Measurements from ENCODE around the gene LRRC23. TPM values are rescaled to one million over a fixed set of nuclear protein-coding genes. Genes with fewer than 3 reads are reported as not detected.

Gene LRRC23
- total RNA-seq, 6 experiments from 2014 or later = 0.93 to 4.3 (median 2.6) TPM

DNA sequence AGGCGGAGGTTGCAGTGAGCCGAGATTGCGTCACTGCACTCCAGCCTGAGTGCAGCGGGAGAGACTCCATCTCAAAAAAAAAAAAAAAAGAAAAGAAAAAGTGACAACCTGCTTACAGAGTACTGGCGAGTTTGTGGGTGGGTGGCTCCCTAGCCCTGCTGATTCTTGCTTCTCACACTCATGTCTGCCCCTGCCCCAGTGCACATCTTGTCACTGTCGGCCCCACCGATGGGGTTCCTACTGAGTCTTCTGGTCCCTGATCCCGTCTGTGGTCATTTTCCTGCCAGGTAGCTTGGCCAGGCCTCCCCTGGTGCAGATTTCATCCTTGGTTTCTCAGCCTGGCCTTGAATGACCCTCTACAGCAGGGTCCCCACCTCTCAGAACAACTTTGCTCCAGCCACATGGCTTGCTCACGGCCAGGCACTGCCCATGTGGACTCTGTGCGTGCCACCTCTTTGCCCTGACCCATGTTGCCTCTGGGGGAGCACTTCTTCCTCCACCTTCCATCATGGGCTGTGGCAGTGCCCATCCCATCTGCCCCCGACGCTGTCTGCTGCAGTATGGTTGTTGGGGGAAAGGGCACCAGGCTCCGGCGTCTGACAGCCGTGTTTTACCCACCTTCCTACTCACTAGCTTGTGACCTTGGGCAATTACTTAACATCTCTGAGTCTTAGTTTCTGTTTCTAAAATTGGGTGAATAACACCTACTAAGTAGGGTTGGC lies 44.4 kb downstream of the LRRC23 start:
- H3K4me1 ChIP-seq = peaks cover 0 to 24% (median 8%) of the 10 kb centered on the region in 4 donors
- H3K4me3 ChIP-seq = no peak overlapping the region
- peak in 2 of 3 donors; percentile 25 to 34 for DNase-seq

GRCh38 chr12:6950401-6950801 lies 45.8 kb downstream of the LRRC23 start:
- DNase-seq (peak in 1 of 3 donors; percentile 22), ATAC-seq (no peak)
- no peak overlapping the region for H3K4me3 ChIP-seq
- intact Hi-C loops (cut with DNase I) = loop anchor here in 1 of 2 donors (10.0 kb wide), 1 partner anchor 144 kb away; the partner anchor contains the start of gene C1R
- TF ChIP-seq POLR2A (IDR thresholded peaks at IDR 0.05) (no peak), CTCF (IDR thresholded peaks at IDR 0.05) (no peak)
- H3K9me3 ChIP-seq = no peaks in the 10 kb centered on the region
- WGBS (ENCODE audit: insufficient coverage, low coverage, low lambda C conversion rate, missing lambda C conversion rate) = no CpG with 5 or more reads among the region's 1 CpG
- H3K4me1 ChIP-seq = peaks cover 0 to 17% (median 4%) of the 10 kb centered on the region in 4 donors
- H3K36me3 ChIP-seq = no peaks in the 10 kb centered on the region
- no peaks in the 10 kb centered on the region for H3K27me3 ChIP-seq
- peak overlapping the region in 1 of 3 donors; percentile 77 for H3K27ac ChIP-seq

More for the DNA sequence above, 44.4 kb downstream of the LRRC23 start:
- intact Hi-C loops (cut with DNase I) = no loop called here
- Histone ChIP-seq H3K9me3 (no peaks in the 10 kb centered on the region), H3K27me3 (no peaks in the 10 kb centered on the region), H3K27ac (peak overlapping the region in 2 of 3 donors; percentile 8 to 43), H3K36me3 (no peaks in the 10 kb centered on the region)
- TF ChIP-seq POLR2A (IDR thresholded peaks at IDR 0.05) (no peak), CTCF (IDR thresholded peaks at IDR 0.05) (no peak)
- WGBS (ENCODE audit: insufficient coverage, low coverage, low lambda C conversion rate, missing lambda C conversion rate) = 31% methylated on average over 4 of the region's 15 CpGs
- ATAC-seq = no peak

DNA sequence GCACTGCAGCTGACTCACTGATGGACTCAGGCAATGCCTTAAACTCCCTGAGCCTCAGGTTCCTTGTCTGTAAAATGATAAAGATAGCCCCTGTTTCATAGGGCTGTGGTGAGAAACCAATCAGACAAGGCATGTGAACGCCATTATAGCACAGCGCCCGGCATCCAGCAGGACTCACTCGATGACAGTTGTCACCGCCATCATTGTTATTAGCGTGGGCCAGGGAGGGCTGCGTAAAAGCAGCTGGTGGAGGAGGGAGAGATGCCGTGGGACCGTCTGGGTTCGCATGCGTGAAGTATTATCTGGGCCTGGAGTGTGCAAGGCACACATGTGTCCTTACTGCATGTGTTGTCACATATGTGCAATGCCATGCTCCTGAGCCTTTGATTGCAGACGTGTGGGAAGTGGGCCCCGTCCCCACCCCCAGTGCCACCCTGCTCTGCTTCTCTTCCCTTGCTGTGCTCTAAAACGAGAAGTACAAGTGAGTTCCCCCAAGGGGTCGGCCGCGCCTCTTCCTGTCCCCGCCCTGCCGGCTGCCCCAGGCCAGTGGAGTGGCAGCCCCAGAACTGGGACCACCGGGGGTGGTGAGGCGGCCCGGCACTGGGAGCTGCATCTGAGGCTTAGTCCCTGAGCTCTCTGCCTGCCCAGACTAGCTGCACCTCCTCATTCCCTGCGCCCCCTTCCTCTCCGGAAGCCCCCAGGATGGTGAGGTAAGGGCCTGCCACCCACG lies 46.4 kb downstream of the LRRC23 start, which contains the start of gene PTPN6:
TSS of gene PTPN6 (plus strand) at position 546 of the 730 bp plus-strand sequence. CDS start at position 703, 157 bp downstream.
- ATAC-seq (peak; percentile 2 to 29 (median 6)), DNase-seq (peak; percentile 69 to 86 (median 75))
- Histone ChIP-seq H3K36me3 (no peaks in the 10 kb centered on the region), H3K4me1 (peaks cover 0 to 11% (median under 1%) of the 10 kb centered on the region in 4 donors), H3K27me3 (no peaks in the 10 kb centered on the region), H3K9me3 (no peaks in the 10 kb centered on the region), H3K4me3 (peak within 1 kb of the TSS; percentile 27 to 48 (median 31)), H3K27ac (peak within 1 kb of the TSS; percentile 20 to 80 (median 77))
- WGBS (ENCODE audit: insufficient coverage, low coverage, low lambda C conversion rate, missing lambda C conversion rate) = 40% methylated on average over 4 of the region's 25 CpGs
- peak; percentile 45 for TF ChIP-seq POLR2A (IDR thresholded peaks at IDR 0.05)
- no peak for TF ChIP-seq CTCF (IDR thresholded peaks at IDR 0.05)
- intact Hi-C loops (cut with DNase I) = loop anchor here in 1 of 2 donors (10.0 kb wide), 1 partner anchor 144 kb away; the partner anchor contains the start of gene C1R

GRCh38 chr12:6951551-6952120 lies 47.0 kb downstream of the LRRC23 start:
- ATAC-seq (no peak), DNase-seq (peak; percentile 22 to 56 (median 49))
- no peaks in the 10 kb centered on the region for H3K9me3 ChIP-seq
- no peak for TF ChIP-seq POLR2A (IDR thresholded peaks at IDR 0.05)
- TF ChIP-seq CTCF (IDR thresholded peaks at IDR 0.05) = no peak
- no peaks in the 10 kb centered on the region for H3K36me3 ChIP-seq
- no peaks in the 10 kb centered on the region for H3K27me3 ChIP-seq
- peak overlapping the region; percentile 20 to 80 (median 77) for H3K27ac ChIP-seq
- peaks cover 0 to 6% (median 0%) of the 10 kb centered on the region in 4 donors for H3K4me1 ChIP-seq
- WGBS (ENCODE audit: insufficient coverage, low coverage, low lambda C conversion rate, missing lambda C conversion rate) = 80% methylated on average over 2 of the region's 20 CpGs
- intact Hi-C loops (cut with DNase I) = loop anchor here in 1 of 2 donors (10.0 kb wide), 1 partner anchor 143 kb away; the partner anchor contains the start of gene C1R
- H3K4me3 ChIP-seq = peak overlapping the region; percentile 10 to 48 (median 27)

All from right lobe of liver (tissue), 6 donors.